Thyroid gland (tissue), 4 donors: Measurements from ENCODE around the gene POLE3.

Experiments
- POLR2A ChIP-seq, 2 donors: fragments of 450-650 bp; IDR thresholded peaks; one replicate each; pipeline ENCODE4 v1.6.1; 2017; ENCODE audit warnings: antibody characterized with exemption in 2 of 2, mild to moderate bottlenecking in 2 of 2, moderate library complexity in 1 of 2
- TF ChIP-seq, protein P1 (sequence below), 6 experiments: fragments of 200-600 bp in 3 of 6; fragments of 450-650 bp in 3 of 6; sonication (generic) in 3 of 6; IDR thresholded peaks; one replicate each; pipeline ENCODE4 v1.5.1; 2016 to 2019; ENCODE audit warnings: antibody characterized with exemption in 6 of 6, mild to moderate bottlenecking in 2 of 6, inconsistent platforms in 1 of 6, moderate library complexity in 1 of 6

DNA sequence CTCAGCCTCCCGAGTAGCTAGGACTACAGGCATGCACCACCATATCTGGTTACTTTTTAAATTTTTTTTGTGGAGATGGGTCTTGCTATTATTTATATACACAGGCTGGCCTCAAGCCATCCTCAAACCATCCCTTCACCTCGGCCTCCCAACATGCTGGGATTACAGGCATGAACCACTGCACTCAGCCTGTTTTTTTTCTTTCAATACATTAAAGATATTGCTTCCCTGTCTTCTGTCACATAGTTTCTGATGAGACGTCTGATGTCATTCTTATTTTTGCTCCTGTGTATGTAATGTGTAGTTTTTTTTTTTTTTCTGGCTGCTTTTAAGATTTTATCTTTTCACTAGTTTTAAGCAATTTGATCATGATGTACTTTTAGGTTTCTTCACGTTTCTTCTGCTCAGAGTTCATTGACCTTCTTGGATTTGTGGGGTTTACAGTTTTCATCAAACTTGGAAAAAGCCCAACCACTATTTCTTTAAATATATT is 41.7 kb upstream of the POLE3 start:
- TF ChIP-seq, protein P1, sequence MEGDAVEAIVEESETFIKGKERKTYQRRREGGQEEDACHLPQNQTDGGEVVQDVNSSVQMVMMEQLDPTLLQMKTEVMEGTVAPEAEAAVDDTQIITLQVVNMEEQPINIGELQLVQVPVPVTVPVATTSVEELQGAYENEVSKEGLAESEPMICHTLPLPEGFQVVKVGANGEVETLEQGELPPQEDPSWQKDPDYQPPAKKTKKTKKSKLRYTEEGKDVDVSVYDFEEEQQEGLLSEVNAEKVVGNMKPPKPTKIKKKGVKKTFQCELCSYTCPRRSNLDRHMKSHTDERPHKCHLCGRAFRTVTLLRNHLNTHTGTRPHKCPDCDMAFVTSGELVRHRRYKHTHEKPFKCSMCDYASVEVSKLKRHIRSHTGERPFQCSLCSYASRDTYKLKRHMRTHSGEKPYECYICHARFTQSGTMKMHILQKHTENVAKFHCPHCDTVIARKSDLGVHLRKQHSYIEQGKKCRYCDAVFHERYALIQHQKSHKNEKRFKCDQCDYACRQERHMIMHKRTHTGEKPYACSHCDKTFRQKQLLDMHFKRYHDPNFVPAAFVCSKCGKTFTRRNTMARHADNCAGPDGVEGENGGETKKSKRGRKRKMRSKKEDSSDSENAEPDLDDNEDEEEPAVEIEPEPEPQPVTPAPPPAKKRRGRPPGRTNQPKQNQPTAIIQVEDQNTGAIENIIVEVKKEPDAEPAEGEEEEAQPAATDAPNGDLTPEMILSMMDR (IDR thresholded peaks at IDR 0.05), result no peak
- TF ChIP-seq POLR2A (IDR thresholded peaks at IDR 0.05), result no peak
